ENCODE measurements around the gene LAMTOR4.

The LAMTOR4 gene

DNA sequence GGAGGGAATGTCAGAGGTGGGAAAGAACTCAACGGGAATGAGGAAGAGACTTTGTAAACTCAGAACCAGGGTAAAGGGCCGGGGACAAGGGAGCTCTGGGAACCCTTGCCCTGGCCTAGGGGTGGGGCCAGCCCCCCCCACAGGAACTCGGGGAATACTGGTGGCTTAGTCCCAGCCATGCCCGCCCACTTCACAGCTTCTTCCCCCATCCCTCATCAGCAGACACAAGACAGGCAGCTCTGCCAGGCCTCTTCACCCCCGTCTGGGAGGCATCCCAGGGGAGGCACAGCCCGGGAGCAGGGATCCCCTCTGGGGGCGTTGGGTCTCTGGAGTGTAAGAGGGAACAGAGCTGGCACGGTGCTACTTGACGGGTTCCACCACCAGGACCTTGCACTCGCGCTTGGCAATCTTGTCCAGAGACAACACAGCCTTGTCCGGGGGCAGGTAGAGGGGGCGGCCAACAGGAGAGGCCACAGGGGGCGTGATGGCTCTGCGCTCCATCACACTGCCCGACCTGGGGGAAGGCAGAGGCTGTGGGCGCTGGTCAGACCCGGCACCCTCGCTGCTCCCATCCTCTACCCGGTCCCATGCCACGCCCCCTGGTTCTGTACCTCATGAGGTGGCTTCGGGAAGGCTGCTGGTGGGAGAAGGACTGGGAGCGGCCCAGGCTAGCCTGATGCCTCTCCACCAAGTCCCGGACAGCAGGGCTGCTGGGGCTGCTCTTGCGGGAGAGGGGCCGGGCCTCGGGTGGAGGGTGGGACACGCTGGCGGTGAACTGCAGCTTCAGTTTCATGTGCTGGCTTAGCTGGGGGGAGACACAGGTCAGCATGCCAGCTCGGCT lies 6.2 kb downstream of the LAMTOR4 start:
- FAIRE-seq: no peak

DNA sequence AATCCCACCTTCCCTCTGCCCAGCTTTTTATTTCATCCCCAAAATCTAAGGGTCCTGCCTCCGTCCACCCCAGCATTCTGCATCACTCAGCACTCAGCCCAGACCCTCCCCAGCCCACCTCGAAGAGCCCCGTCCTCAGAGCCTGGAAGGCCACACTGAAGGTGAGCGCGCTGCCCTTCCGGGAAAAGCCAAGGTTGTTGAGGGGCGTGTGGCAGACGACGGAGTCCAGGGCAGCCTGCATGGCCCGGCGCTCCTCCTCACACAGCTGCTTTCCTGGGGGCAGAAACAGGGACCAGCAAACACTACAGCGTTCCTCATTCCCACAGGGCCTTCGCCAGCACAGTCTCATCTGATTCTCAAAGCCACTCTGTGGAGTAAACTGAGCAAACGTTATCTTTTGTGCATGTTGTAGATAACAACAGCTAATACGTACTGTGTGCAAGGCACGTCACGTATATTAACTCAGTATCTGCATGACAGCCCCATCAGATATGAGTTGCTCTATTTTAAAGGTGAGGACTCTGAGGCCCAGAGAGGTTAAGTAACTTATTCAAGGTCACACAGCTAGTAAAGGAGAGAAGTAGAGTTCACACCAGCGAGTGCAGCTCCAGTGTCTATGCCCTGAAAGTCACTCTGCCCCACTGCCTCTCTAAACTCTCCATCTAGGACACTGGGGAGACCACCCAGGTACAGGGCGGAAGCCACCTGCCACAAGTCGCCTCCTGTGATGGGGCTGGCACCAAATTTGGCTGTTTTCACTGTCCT lies 7.0 kb downstream of the LAMTOR4 start:
- no peak for FAIRE-seq

DNA sequence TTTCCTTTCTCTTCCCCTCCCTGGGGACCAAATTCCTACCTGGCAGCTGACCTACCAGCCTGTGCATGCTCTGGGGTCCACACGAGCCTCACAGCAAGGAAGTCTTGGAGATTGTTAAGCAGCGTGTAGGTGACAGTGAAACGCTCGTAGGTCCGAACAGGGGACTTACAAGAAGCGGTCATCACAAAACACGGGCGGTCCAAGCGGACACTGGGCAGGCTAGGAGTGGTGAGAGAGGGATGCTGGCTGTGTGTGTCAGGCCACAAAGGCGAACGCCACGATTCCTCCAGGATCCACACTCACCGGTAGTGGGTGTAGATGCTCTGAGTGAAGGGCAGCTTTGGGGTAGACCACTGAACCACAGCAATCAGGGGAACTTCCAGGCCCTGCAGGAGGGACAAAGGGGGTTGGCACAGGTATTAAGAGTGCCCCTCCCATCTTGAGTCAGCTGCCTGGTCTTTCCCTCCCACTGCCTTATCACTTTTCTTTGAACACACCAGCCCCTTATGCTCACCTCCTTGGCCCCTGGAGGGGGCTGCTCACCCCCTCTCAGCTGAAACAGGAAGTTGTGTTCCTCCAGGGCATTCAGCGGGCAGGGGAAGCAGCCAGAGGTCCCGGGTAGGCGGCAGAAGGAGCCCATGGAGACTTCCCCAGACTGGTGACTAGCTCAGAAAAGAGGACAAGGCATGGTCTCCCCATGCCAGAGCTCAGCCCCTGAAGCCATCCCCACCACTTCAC lies 7.8 kb downstream of the LAMTOR4 start:
- FAIRE-seq: no peak

DNA sequence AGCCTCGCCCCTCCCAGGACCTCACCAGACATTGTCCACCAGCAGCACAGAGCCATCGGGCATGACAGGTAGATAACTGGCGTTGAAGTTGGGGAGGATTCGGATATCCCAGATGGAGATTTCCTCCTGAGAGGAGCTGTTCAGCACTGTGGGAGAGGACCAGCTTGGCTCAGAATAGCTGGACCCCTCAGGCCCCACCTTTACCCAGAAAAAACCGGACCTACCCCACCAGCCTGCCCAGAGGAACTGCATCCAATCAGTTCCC lies 8.3 kb downstream of the LAMTOR4 start:
- FAIRE-seq: no peak

DNA sequence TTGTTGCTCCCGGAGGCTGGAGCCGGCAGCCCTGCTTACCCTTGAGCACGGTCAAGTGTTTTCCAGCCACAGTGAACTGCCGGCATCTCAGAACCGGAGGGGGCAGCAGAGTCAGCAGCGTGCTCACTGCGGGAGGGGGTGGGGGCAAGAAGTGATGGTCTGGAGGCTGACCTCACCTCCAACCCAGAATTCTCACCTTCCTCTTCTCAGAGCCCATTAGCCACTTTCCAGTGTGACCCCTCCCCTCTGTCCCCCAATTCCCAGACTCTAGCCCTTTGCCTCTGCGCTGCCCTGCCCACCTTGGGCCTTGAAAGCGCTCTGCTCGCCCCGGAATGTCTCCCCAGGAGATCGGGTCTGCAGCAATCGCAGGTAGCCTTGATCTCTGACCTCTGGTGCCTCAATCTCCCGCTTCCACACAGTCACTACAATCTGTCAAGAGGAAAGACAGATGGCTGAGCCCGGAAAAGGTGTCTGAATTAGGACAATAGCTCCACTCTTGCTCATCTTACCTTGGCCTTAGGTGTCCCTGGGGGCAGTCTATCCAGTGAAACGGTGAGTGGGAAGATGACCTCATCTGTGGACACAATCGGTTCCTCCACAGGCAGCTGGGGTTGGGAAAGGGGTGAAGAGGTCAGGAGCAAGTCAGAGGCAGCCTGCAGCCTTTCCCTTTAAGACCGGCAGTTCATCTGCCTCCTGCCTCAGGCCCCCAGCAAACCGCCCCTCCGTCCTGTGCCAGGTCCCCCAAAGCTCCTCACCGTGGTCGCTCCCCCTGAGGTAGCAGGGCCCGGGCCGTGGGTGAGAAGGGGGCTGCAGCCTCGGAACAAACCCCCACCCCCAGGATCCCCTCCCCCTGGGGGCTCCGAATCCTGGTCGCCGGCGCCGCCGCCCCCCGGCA lies 8.9 kb downstream of the LAMTOR4 start:
- FAIRE-seq: no peak

DNA sequence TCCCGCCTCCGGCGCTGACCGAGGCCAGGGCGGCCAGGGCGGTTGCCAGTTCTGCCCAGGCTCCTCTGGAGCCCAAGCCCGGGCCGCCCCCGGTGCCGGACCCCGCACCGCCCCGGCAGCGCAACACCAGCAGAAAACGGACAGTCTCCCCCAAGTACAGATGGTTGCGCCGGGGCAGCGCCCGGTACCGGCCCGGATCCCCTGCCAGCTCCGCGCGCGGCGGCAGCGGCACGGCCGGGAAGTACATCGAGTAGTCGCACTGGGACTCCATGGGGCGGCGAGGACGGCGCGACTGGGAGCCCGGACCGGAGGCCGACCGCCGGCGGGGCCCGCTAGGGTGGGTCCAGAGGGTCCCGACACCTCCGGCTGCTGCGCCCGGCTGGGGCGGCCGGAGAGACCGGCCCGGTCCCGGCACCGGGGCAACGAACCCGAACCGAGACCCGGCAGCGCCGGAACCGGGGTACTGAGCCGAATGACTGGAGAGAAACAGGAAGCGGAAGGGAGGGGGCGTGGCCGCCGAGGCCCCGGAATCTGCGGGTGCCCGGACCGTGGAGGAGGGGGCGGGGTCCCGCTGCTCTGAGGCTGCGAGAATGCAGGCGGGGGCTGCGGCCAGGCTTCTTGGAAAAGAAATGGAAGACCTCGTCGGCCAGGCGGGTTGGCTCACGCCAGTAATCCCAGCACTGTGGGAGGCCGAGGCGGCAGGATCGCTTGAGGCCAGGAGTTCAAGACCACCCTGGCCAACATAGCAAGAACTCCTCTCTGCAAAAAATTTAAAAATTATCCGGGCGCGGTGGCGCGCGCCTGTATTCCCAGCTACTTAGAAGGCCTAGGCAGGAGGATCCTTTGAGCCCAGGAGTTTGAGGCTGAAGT lies 9.7 kb downstream of the LAMTOR4 start, which contains the start of gene TRAPPC14:
TRAPPC14 (minus strand) TSS at position 495 of the 870 bp plus-strand sequence; CDS start at position 271, 224 bp downstream.
- no peak for FAIRE-seq

DNA sequence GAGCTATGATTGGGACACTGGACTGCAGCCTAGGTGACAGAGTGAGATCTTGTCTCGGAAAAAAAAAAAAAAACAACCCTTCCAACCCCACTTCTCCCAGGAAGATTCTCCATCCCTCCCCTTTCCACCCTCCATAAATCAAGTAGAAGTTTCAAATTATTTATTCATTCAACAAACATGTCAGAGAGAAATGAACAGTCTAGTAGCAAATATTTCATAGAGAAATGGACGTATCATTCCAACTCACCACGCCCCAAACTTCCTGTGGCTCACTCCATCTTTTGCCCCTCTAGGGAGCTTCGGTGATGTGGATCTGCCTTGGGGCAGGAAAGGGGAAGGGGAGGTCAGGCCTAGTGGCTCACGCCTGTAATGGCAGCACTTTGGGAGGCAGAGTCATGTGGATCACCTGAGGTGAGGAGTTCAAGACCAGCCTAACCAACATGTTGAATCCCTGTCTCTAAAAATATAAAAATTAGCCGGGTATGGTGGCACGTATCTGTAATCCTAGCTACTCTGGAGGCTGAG lies 10.4 kb downstream of the LAMTOR4 start:
- FAIRE-seq: no peak

DNA sequence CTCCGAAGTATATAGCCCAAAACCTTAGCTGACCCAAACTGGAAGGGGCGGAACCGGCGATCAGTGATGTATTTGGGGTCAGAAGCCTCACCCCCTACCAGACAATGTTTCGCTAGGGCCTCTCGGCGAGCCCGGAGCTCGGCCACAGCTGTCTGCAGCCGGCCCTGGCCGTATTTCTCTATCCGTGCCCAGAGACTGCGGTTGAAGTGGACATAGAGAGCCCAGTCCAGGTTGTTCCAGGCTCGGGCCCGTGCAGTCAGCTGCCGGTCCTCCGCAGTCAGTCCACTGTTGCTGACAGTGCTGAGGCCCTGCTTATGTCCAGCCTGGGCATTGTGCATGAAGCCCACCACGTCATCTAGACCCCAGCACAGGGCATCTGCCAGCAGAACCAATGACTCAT lies 11.3 kb downstream of the LAMTOR4 start:
- no peak for FAIRE-seq

DNA sequence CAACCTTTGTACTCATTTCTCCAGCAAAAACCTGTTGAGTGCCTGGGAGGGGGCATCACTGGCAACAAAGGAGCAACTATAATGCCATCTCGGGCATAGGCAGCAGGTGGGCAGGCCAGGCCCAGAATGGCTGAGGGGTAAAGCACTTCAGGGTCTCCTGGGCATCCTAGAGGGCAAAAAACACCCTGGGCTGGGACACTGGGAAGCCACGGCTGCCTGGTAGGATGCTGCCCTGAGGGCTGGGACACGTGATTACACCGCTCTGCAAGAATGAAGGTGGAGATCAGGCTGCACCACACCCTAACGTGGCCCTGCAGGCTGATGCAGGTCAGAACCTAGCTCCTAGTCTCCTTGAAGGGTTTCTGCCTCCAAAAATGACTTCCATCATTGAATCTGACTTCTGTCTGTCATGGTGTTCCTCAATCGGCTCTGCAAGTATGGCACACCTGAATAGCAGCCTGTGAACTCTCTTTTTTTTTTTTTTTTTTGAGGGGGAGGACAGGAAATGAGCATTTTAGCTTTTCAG lies 14.4 kb downstream of the LAMTOR4 start:
- FAIRE-seq: no peak

DNA sequence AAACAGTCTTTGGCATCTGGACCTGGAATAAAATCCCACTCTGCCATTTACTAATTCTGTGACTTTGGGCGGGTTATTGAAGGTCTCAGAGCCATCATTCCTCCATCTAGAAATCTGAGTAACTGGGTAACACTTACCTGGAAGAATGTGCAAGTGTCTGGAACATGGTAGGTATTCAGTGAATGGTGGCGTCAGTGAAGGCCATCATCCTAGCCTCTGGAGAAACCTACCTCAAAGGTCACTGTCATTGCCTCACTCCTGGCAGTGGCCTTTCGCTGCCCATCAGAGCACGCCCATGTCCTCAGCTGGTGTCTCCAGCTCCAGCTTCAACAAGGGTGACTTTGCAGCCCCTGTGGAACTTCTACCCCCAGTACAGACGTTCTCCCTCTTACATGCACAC lies 15.2 kb downstream of the LAMTOR4 start:
- FAIRE-seq: no peak

DNA sequence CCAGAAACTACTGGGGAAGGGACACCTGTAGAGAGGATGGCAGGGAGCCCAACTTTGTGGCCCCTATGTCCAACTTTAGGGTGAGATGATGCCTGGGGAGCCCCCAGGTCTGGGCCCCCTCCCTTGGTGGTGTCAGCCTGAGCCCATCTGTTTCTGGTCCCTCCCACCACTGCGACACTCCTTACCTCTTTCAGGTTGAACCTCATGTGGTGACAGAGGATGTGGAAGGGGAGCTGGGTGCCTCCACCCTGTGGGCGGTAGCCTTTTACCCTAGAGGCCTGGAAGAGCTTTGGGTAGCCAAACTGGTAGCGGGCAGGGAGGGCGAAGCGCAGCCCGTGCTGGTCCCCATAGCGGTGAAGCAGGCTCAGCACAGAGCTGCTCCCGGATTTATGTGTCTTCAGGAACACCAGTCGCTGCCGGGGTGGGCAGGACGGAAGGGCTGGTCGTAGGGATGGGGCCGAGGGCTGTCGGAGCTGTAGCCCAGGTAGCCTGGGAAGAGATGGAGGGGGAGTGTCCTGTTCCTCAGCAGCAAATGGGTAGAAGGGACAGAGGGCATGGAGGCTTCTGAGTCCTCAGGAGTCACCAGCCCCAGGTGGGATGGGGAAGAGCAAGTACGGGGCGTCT lies 17.7 kb downstream of the LAMTOR4 start:
- FAIRE-seq: no peak

DNA sequence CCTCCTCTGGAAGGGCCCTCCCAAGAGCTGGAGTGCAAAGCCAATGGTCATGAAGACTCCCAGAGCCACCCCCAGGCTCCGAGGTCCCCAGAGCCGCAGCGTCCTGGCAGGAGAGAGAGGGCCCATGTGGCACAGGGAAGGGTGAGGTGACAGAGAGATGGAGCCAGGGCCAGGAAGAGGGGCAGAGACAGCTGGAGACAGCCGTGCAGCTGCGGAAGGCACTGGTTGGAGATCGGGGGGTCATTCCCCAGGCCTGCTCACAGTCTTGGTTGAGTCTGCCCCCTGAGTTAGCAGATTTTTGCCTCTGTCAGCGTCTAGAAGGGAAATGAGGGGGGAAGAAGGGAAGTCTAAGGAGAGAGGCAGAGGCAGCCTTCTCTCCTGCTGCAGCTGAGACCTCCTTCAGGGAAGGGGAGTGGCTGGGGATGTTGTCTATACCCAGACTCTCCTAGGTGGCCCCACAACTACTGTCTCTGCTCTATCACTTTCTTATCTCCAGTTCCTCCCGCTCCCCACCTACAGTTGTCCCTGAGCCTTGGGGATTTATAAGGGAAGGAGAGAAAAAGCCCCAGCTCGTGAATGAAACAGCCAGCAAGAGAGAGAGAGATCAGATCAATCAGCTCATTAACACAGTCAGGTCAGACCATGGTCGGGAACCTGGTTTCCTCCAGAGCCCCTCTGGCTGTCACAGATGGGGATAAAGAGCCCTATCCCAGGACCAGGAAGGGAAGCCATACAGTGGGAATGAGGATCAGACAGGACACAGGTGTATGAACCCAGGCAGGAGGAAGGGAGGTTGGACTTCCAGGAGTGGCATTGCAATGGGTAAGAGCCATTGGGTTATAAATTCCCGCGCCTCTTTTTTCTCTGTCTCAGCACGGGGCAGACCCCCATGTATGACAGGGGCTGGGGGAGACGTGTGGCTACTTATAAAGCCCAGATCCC lies 18.5 kb downstream of the LAMTOR4 start:
- FAIRE-seq: no peak

DNA sequence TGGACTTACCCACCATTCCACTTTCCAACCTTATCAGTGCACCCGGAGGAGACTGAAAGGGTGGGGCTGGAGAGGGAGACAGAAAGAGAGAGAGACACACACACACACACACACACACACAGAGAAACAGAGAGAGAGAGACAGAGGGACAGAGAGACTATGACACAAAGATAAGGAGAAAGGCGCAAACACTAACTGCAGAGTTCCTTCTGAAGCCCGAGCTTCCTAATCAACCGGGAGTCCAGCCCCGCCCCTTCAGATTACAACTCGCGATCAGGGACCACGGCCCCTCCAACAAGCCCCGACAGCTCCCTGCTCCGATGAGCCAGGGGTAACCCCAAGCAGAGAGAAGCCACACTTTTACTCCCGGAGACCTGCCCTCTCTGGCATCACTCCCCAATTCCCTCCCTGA lies 19.2 kb downstream of the LAMTOR4 start:
- no peak for FAIRE-seq

DNA sequence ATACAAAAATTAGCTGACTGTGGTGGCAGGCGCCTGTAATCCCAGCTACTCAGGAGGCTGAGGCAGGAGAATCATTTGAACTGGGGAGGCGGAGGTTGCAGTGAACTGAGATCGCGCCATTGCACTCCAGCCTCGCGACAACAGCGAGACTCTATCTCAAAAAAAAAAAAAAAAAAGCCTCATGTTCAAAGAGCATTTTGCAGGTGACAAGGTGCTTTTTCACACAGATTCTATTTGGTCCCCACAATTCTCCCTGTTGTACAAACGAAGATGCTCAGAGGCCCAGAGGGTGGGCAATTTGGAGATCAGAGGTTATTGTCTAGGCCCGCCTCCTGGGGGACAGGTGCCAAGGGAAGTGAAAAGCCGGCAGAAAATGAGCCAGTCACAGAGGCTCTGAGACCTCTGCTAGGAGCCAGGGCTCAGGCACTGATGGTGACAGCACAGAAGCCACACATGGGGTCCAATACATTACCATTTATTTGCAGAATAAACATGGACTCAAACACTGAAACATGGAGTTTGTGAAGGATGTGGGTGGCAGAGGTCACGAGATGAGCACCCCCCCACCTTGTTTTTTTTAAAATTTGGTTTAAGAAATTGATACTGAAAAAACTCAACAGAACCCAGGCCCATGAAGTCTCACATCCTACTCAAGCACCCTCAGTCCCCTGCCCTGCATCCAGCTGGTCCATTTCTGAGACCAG lies 20.6 kb downstream of the LAMTOR4 start:
- FAIRE-seq: no peak

DNA sequence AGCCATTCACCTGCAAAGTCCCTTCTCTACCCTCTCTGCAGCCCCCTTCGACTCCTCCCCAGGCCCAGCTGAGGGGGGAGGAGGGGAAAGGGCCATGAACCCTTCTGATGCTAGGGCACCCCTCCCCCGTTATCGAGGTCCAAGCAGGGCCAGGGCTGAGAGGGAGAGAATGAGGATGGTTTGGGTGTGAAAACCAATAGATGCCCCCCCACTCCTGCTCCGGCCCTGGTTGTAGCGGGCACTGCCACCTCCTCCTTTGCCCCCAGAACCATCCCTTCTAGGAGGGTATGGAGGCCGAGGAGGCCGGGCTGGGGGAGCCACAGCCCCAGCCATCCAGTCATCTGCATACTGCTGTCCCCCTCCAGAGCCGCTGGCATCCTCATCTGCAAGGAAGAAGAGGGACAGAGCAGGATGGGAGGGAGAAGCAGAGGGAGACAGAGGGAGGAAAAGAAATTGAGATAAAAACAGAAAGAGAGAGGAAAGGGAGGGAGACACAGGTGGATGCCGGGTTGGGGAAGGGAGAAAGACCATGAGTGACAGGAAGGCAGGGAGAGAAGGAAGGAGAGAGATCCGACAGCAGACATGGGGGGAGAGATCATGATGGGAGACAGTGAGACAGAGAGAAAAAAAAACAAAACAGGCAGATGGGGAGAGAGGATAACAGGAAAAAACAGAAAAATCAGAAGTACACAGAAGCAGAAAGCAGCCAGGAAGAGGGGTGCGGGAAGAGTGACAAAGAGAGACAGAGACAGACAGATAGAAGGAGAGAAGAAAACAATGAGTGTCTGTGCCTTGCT lies 21.6 kb downstream of the LAMTOR4 start:
- no peak for FAIRE-seq

DNA sequence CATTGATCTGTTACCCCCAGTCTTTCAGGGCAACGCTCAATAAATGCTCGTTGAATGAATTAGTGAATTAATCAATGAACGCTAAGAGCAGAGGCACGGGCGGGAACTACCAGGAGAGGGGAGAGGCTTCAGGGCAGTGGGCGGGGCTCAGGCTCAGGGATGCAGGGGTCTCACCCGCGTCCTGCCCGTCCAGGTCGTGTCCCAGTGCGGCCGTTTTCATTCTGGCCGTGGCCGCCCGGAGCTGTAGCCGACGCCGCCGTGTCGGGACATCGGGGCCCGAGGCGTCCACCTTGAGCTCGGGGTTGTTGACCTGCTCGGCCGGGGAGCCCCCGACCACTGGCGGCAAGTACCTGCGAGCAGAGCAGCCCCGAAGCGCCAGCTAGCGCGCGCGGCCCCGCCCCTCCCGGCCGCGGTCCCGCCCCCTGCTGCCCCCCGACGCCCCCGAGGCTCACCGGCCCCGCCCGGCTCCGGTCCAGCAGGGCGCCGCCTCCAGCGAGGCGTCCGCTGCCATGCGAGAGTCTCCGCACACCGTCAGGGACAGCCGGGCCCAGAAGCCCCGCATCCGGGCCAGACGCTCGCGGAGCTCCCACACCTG lies 22.5 kb downstream of the LAMTOR4 start:
- FAIRE-seq: no peak

DNA sequence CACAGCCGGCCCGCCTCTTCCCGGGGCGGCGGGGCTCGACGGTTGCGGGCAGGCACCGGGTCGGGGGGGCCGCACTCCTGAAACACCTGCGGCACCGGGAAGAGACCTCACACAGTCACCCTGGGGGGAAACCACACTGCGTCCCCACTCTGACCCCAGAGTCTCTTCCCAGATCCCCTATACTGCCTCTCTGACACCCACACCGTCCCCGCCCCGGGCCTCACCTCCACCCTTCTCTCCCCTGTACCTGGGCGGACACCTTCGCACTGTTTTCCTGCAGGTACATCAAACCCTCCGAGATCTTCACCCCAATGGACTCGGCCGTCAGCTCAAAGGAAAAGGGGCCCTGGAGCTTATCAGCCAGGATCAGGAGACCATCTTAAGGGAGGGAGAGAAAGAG lies 23.1 kb downstream of the LAMTOR4 start:
- FAIRE-seq: no peak

All from TTC549 (cell line).